ENCODE measurements around the gene MYH15.

MYH15 gene

DNA sequence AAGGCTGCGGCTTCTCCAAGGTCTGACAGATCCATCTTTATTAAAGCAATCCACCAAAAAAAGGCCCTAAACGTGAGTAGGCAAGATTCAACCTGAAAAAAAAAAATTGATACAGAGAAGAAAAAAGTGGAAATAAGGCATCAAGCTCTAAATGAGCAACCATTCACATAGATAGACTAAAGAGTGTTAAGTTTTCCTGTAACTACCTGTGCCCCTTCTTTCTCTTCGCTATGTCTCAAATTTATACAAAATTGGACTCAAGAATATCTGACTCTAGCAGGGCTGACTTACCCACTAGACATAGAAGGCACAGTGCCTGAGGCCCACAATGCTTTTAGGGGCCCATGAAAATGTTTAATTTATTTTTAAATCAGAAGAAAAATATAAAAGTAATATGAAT is at the start of gene MYH15:
Gene MYH15 (minus strand): TSS at position 101 of the 400 bp plus-strand sequence. CDS start 66 bp downstream, at position 35.
- H3K9ac ChIP-seq (ENCODE audit: low read depth, low read length): no peak within 1 kb of the TSS
- H3K4me3 ChIP-seq (ENCODE audit: low read depth, low read length): no peak within 1 kb of the TSS
- H3K4me1 ChIP-seq (ENCODE audit: control insufficient read depth, insufficient read depth, low read length): peaks cover 11% of the 10 kb centered on the region; the same call in 1 of the 2 replicates
- no peaks in the 10 kb centered on the region for H3K9me3 ChIP-seq (ENCODE audit: control insufficient read depth, insufficient read depth, low read length)
- no peak within 1 kb of the TSS for H3K27ac ChIP-seq (ENCODE audit: low read depth, low read length)
- no peaks in the 10 kb centered on the region for H3K27me3 ChIP-seq (ENCODE audit: control insufficient read depth, insufficient read depth, low read length)
- H3K36me3 ChIP-seq (ENCODE audit: control insufficient read depth, insufficient read depth, low read length): no peaks in the 10 kb centered on the region

DNA sequence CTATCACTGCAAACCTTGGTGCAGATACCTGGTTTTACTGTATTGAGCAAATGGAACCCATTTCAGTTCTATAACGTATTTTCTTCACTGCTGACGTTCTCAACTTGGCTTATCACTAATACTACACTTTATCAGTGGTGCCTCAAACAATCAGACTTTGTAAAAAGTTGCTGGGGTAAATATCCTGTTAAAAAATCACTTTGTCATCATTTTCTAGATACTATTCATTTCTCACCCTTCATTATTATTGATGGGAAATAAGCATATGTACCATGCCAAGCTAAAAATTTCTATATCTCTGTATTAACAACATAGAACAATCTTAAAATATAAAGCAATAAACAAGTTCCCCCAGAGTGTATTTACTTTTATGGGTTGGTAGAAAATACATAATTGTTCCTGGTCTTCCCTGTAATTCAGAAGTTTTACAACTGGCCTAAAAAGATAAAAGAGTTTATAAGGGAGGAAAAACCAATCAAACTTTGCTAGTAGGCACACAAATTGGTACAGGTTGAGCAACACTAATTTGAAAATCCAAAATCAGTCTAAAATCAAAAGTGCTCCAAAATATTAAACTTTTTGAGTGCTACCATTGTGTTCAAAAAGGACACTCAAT is 45.7 kb upstream of the MYH15 start:
- H3K27ac ChIP-seq (ENCODE audit: low read depth, low read length): peak overlapping the region; percentile 59
- 0 out of 2 replicates have a peak, but pooled peaks cover 2% of the 10 kb centered on the region for H3K4me1 ChIP-seq (ENCODE audit: control insufficient read depth, insufficient read depth, low read length)
- H3K4me3 ChIP-seq (ENCODE audit: low read depth, low read length): no peak overlapping the region
- no peaks in the 10 kb centered on the region for H3K9me3 ChIP-seq (ENCODE audit: control insufficient read depth, insufficient read depth, low read length)
- peaks cover 100% of the 10 kb centered on the region for H3K36me3 ChIP-seq (ENCODE audit: control insufficient read depth, insufficient read depth, low read length)
- no peaks in the 10 kb centered on the region for H3K27me3 ChIP-seq (ENCODE audit: control insufficient read depth, insufficient read depth, low read length)
- H3K9ac ChIP-seq (ENCODE audit: low read depth, low read length): no peak overlapping the region

DNA sequence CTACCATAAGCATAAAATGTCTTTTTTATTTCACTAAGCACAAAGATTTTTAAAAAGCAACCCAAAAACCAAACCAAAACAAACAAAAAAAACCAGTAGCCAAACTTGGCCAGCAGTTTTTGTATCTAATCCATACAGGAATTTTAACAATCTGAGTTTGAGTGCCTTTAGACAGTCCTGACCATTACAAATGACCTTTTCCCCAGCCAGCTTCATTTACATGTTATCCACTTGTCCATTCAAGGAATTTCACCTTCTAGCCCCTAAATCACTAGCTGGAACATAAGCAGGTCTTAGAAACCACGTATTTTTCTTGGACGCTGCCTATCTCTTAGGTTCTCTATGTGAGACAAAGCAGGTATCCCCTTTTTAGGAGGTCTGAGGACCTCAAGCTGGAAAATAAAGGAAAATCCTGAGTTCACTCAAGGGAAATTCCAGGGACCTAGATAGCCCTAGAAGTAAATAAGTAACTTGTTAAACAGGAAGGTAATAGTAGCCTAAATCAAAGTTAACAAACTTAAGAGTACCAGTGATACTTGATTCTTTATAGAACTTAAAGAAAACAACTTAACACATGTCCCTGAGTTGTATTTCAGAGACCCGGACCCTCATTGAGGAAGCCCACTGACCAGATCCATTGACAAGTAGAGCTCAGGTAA is 44.6 kb upstream of the MYH15 start:
- Histone ChIP-seq H3K4me1 (ENCODE audit: control insufficient read depth, insufficient read depth, low read length) (0 out of 2 replicates have a peak, but pooled peaks cover 2% of the 10 kb centered on the region), H3K36me3 (ENCODE audit: control insufficient read depth, insufficient read depth, low read length) (peaks cover 99% of the 10 kb centered on the region), H3K27me3 (ENCODE audit: control insufficient read depth, insufficient read depth, low read length) (no peaks in the 10 kb centered on the region), H3K9me3 (ENCODE audit: control insufficient read depth, insufficient read depth, low read length) (no peaks in the 10 kb centered on the region), H3K9ac (ENCODE audit: low read depth, low read length) (no peak overlapping the region), H3K27ac (ENCODE audit: low read depth, low read length) (peak overlapping the region; percentile 59), H3K4me3 (ENCODE audit: low read depth, low read length) (no peak overlapping the region)

DNA sequence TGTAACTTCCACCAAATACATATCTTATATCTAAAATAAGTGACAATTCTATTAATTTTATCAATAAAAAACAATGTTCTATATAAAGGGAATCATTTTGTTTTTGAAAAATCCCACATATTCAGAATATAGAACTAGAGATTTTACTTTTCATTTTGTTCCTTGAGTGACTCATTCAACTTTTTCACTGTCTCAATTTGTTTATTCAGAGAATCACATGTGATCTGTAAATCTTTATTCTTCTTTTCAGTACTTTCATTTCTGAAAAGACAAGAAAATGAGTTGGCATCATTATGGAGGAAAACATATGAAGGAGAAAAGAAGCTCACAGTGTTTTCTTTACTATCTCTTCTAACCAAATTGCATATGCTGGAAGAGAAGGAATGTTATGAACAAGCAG is 43.8 kb upstream of the MYH15 start:
- no peak overlapping the region for H3K4me3 ChIP-seq (ENCODE audit: low read depth, low read length)
- H3K4me1 ChIP-seq (ENCODE audit: control insufficient read depth, insufficient read depth, low read length): 0 out of 2 replicates have a peak, but pooled peaks cover 2% of the 10 kb centered on the region
- no peak overlapping the region for H3K9ac ChIP-seq (ENCODE audit: low read depth, low read length)
- H3K27ac ChIP-seq (ENCODE audit: low read depth, low read length): peak overlapping the region; percentile 59
- H3K9me3 ChIP-seq (ENCODE audit: control insufficient read depth, insufficient read depth, low read length): no peaks in the 10 kb centered on the region
- peaks cover 98% of the 10 kb centered on the region for H3K36me3 ChIP-seq (ENCODE audit: control insufficient read depth, insufficient read depth, low read length)
- no peaks in the 10 kb centered on the region for H3K27me3 ChIP-seq (ENCODE audit: control insufficient read depth, insufficient read depth, low read length)

DNA sequence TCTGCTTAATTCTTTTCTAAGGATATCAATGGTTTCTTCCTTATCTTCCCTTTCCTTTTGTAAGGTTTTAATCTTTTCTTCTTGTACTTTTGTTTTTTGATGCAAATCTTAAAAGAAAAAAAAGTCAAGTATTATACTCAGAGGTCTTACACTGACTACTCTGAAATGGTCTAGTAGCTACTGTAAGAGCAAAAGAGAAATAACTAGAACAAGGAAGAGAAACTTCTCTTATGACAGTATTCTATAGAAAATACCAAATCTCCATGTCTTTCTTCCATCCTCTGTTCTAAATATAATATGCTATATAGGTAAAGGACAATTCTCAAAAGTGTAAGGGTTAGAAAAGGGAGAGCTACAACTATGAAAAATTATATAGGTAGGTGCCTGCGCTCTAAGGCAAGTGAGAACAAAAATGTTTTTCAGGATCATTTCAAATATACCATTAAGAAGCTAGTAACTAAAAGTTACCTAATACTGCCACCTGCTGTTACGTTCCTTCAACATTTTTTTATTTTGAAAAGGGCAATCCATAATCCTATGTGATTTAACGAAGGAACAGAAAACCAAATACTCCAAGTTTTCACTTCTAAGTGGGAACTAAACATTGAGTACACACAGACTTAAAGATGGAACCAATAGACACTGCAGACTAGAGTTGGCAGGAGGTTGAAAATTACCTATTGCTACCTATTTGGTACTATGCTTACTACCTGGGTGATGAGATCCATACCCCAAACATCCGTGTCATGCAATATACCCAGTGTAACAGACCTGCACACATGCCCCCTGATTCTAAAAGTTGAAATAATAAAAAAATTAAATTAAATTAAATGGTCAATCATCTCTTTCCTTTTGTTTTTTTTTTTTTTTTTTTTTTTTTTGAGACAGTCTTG is 42.1 kb upstream of the MYH15 start:
- Histone ChIP-seq H3K27ac (ENCODE audit: low read depth, low read length) (no peak overlapping the region), H3K9ac (ENCODE audit: low read depth, low read length) (no peak overlapping the region), H3K4me1 (ENCODE audit: control insufficient read depth, insufficient read depth, low read length) (0 out of 2 replicates have a peak, but pooled peaks cover 2% of the 10 kb centered on the region), H3K9me3 (ENCODE audit: control insufficient read depth, insufficient read depth, low read length) (no peaks in the 10 kb centered on the region), H3K4me3 (ENCODE audit: low read depth, low read length) (no peak overlapping the region), H3K36me3 (ENCODE audit: control insufficient read depth, insufficient read depth, low read length) (peaks cover 98% of the 10 kb centered on the region), H3K27me3 (ENCODE audit: control insufficient read depth, insufficient read depth, low read length) (no peaks in the 10 kb centered on the region)

DNA sequence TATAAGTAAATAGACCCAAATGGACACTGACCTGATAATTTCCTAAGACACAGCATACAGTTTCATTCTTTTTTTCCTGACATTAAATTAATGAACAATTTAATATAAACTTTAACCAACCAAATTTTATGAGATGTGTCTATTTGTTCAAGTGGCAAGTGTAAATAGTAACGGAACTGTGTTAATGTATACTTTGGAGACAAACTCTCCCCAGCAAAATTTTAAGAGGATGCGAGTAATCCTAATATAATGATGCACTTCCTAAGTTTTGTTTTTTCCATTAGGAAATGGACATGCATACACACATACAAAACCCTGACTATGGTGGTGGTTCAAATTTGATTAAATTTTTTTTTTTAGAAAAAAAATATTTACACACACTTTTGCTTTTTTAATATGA is 38.5 kb upstream of the MYH15 start:
- Histone ChIP-seq H3K4me3 (ENCODE audit: low read depth, low read length) (no peak overlapping the region), H3K4me1 (ENCODE audit: control insufficient read depth, insufficient read depth, low read length) (no peaks in the 10 kb centered on the region), H3K36me3 (ENCODE audit: control insufficient read depth, insufficient read depth, low read length) (peaks cover 86% of the 10 kb centered on the region), H3K27me3 (ENCODE audit: control insufficient read depth, insufficient read depth, low read length) (no peaks in the 10 kb centered on the region), H3K27ac (ENCODE audit: low read depth, low read length) (no peak overlapping the region), H3K9me3 (ENCODE audit: control insufficient read depth, insufficient read depth, low read length) (no peaks in the 10 kb centered on the region), H3K9ac (ENCODE audit: low read depth, low read length) (no peak overlapping the region)

DNA sequence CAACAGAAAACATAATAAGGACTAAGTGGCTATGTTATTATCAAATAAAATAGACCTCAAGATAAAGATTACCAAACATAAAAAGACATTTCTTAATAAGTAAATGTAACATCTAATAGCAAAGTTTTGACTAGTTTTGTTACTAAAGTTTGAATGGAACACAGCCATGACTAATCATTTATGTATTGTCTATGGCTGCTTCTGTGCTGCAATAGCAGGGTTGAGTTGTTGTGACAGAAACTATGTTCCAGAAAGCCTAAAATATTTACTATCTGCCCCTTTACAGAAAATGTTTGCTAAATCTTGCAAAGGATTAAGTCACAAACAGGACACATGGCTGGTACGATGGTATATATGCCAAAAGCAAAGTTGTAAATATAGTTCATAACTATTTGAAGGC is 37.9 kb upstream of the MYH15 start:
- Histone ChIP-seq H3K36me3 (ENCODE audit: control insufficient read depth, insufficient read depth, low read length) (peaks cover 86% of the 10 kb centered on the region), H3K9ac (ENCODE audit: low read depth, low read length) (no peak overlapping the region), H3K9me3 (ENCODE audit: control insufficient read depth, insufficient read depth, low read length) (no peaks in the 10 kb centered on the region), H3K4me1 (ENCODE audit: control insufficient read depth, insufficient read depth, low read length) (no peaks in the 10 kb centered on the region), H3K27me3 (ENCODE audit: control insufficient read depth, insufficient read depth, low read length) (no peaks in the 10 kb centered on the region), H3K4me3 (ENCODE audit: low read depth, low read length) (no peak overlapping the region), H3K27ac (ENCODE audit: low read depth, low read length) (no peak overlapping the region)

DNA sequence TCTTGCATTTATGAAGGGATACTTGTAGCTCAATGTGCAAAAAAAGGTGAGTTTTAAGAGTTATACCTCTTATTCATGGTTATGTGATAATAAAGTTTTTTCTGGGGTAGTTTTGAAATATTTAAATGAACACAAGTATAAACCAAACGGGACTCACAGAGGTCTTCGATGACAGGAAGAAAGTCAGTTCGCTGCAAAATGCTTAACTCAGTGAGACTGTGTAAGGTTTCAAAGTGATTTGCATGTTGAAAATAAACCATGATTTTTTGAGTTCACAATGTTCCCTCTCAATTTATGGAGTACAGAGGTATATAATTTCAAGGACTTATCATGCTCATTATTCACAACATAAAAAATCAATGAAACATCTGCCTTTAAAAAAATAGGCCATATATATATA is 36.3 kb upstream of the MYH15 start:
- Histone ChIP-seq H3K4me3 (ENCODE audit: low read depth, low read length) (no peak overlapping the region), H3K27ac (ENCODE audit: low read depth, low read length) (no peak overlapping the region), H3K27me3 (ENCODE audit: control insufficient read depth, insufficient read depth, low read length) (no peaks in the 10 kb centered on the region), H3K36me3 (ENCODE audit: control insufficient read depth, insufficient read depth, low read length) (peaks cover 74% of the 10 kb centered on the region), H3K4me1 (ENCODE audit: control insufficient read depth, insufficient read depth, low read length) (no peaks in the 10 kb centered on the region), H3K9me3 (ENCODE audit: control insufficient read depth, insufficient read depth, low read length) (no peaks in the 10 kb centered on the region), H3K9ac (ENCODE audit: low read depth, low read length) (no peak overlapping the region)

DNA sequence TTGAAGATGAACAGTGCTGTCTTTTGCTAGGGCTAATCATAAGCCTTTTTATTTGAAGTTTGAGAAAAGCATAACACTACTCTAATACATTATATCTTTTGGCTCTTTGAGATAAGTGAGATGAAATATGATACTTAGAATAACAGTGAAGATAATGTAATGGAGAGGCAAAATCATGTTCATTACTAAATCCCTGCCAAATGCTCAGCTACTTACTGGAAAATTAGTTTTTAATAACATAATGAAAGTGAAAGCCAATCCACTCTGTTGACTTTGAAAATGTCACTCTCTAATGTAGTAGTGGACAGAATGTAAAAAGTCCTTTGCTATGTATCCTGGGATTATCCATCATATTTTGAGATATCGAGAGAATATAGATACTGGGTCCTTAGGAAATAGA is 35.9 kb upstream of the MYH15 start:
- Histone ChIP-seq H3K4me1 (ENCODE audit: control insufficient read depth, insufficient read depth, low read length) (no peaks in the 10 kb centered on the region), H3K9ac (ENCODE audit: low read depth, low read length) (no peak overlapping the region), H3K4me3 (ENCODE audit: low read depth, low read length) (no peak overlapping the region), H3K36me3 (ENCODE audit: control insufficient read depth, insufficient read depth, low read length) (peaks cover 69% of the 10 kb centered on the region), H3K27me3 (ENCODE audit: control insufficient read depth, insufficient read depth, low read length) (no peaks in the 10 kb centered on the region), H3K27ac (ENCODE audit: low read depth, low read length) (no peak overlapping the region), H3K9me3 (ENCODE audit: control insufficient read depth, insufficient read depth, low read length) (no peaks in the 10 kb centered on the region)

DNA sequence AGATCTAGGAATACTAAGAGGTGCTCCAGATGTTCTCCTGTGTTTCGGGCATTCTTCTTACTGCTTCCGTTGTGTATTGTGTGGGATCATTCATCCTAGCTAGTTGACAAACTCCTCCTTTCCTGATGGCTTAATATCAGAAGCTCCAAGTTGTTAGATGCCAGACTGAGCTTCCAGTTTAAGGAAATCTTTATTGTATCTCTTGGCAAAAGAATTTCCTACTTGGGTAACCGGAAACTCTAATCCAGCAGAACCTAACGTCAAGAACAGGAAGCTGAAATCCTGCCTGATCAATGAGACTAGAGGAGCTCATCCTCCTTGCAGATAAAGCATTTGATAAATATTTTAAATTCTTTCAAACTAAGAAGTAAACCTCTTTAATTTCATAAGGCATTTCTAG is 27.7 kb upstream of the MYH15 start:
- H3K9ac ChIP-seq (ENCODE audit: low read depth, low read length): no peak overlapping the region
- no peaks in the 10 kb centered on the region for H3K9me3 ChIP-seq (ENCODE audit: control insufficient read depth, insufficient read depth, low read length)
- no peak overlapping the region for H3K27ac ChIP-seq (ENCODE audit: low read depth, low read length)
- peaks cover 1% of the 10 kb centered on the region; the same call in 1 of the 2 replicates for H3K36me3 ChIP-seq (ENCODE audit: control insufficient read depth, insufficient read depth, low read length)
- H3K27me3 ChIP-seq (ENCODE audit: control insufficient read depth, insufficient read depth, low read length): no peaks in the 10 kb centered on the region
- H3K4me1 ChIP-seq (ENCODE audit: control insufficient read depth, insufficient read depth, low read length): peaks cover 27% of the 10 kb centered on the region
- H3K4me3 ChIP-seq (ENCODE audit: low read depth, low read length): no peak overlapping the region
